HPDE6-E6E7 (cell line): ENCODE results near the gene CEP55.

ENCODE experiments used
- DNase-seq: peaks from one replicate; pipeline ENCODE4 v3.0.0; 2011; ENCODE audit warnings: missing footprints; ENCODE audit errors: extremely low spot score

Gene CEP55

GRCh38 chr10:93469454-93469853 lies 27.0 kb upstream of the CEP55 start:
- no peak for DNase-seq

- DNase-seq: peak; percentile 66
These were observed 25.2 kb upstream of the CEP55 start for GRCh38 chr10:93471110-93471651.

GRCh38 chr10:93473161-93473560 lies 23.3 kb upstream of the CEP55 start:
- no peak for DNase-seq

DNA sequence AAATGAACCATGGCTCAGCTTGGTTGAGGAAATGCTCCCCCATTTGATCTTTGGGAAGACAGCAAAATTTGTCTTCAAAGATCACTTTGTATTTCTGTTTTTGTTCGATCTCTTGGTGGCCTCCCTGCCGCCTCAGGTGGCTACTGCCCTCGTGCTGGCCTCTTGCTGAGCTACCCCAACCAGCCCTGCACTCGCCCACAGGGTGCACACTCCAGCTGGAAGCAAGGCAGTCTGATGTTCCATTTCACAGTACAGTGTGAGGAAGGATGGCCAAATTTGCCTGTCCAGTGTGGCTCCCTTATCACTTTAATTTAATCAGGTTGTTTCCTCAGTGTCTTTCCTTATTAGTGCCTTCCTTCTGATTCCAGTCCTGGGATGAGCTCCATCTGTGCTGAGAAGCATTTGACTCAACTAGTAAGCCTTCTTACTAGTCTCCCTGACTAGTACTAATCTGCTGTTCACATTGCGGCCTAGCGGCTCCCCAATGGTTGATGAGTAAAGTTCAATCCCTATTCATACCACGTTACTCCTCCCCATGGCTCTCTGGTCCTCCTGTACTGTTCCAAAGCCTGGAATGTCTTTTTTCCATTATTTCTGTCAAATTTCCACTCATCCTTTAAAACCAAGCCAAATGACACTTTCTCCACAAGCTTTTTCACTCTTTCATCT lies 22.5 kb upstream of the CEP55 start:
- no peak for DNase-seq

DNA sequence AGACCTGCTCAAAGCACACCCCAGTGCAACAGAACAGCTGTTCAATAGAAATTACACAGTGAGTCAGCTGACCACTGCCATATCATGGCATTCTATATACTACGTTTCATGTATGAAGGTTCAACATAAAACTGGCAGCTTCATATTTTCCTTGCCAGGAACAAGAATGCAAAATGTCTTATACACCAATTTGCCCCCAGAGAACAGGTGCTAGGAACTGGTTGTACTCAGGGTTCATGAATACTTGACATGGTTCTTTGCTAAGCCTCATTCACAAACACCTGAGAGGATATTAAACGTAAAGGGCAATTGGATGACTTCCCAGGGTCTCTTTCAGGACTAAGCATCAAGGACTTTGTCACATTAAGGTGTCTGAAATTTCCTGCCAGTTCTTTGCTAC lies 21.2 kb upstream of the CEP55 start:
- DNase-seq: no peak

GRCh38 chr10:93475871-93476270 lies 20.5 kb upstream of the CEP55 start:
- no peak for DNase-seq

GRCh38 chr10:93476756-93477155 lies 19.7 kb upstream of the CEP55 start:
- DNase-seq: no peak

- no peak for DNase-seq
These were observed 17.5 kb upstream of the CEP55 start for GRCh38 chr10:93478873-93479272.

DNA sequence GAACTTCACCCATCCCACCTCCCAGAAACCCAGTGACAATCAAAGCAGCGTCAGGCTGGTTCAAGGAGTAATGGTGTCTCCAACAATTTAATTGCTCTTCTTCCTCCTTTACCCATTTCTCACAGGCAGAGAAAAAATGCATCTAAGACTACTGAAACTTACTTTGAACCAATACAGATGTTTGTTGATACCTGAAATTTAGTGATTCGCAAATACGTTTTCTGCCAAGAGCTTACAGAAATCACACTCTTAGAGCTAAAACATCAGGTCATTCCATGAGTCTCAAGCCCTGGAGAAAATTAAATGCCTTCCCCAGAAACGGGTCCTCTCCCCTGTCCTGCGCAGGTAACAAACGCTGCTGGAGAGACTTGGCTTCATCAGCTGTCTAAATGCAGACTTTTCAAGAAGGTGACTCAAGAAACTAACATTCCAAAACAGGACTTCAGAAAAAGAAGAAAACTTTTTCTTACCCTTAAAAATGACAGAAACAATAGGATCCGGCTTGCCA lies 14.7 kb upstream of the CEP55 start:
- no peak for DNase-seq

GRCh38 chr10:93482145-93482834 lies 14.1 kb upstream of the CEP55 start, which contains the start of gene MYOF:
TSS of gene MYOF (minus strand) at chr10:93482334. CDS start at chr10:93482194, 140 bp downstream.
- DNase-seq: peak; percentile 79

DNA sequence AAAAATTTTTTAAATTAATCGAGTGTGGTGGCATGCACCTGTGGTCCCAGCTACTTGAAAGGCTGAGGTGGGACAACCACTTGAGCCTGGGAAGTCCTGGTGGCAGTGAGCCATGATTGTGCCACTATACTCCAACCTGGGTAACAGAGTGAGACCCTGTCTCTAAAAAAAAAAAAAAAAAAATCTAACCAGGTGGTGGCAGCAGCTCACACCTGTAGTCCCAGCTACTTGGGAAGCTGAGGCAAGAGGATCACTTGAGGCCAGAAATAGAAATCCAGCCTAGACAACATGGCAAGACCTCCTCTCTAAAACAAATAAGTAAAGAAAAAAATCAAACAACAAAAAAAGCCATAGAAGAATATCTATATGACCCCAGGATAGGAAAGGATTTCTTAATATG lies 10.7 kb upstream of the CEP55 start:
- DNase-seq: no peak

DNA sequence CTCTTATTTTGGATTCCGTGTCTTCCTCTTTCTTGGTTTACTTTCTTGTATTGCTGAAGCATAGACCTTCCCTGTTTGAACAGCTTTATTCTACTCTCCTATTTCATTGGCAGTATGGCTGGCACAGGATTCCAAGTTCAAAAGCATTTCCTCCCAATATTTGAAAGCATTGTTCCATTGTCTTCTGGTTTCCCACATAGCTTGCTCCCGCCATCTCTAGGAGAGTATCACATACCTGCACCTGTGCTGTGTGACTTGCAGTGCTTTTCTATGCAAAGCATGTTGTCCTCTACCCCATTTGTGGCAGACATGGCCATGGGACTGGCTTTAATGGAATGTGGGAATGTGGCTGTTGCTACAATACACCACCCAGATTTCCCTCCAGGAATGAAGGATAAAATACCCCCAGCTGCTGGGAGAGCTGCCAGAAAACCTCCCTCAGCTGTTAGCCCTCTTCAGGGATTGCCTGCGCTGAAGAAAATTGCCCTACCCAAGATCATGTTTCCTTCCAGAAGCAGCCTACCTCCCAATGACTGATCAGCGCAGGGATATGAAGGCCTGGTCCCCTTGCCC lies 7.4 kb upstream of the CEP55 start:
- no peak for DNase-seq

GRCh38 chr10:93491602-93492121 lies 4.8 kb upstream of the CEP55 start:
- DNase-seq: no peak

- no peak for DNase-seq
These were observed 3.2 kb upstream of the CEP55 start for GRCh38 chr10:93493162-93493561.

- DNase-seq: no peak
These were observed 1.9 kb upstream of the CEP55 start for GRCh38 chr10:93494494-93494893.

- no peak for DNase-seq
These were observed 624 bp upstream of the CEP55 start for GRCh38 chr10:93495654-93496321.

- DNase-seq: no peak
These were observed 1.8 kb downstream of the CEP55 start for GRCh38 chr10:93498166-93498565.

- DNase-seq: no peak
These were observed 5.2 kb downstream of the CEP55 start for GRCh38 chr10:93501650-93502049.

- DNase-seq: no peak
These were observed 6.7 kb downstream of the CEP55 start for GRCh38 chr10:93503075-93503474.

GRCh38 chr10:93505075-93505474 lies 8.7 kb downstream of the CEP55 start:
- no peak for DNase-seq

- DNase-seq: no peak
These were observed 13.4 kb downstream of the CEP55 start for GRCh38 chr10:93509816-93510215.

DNA sequence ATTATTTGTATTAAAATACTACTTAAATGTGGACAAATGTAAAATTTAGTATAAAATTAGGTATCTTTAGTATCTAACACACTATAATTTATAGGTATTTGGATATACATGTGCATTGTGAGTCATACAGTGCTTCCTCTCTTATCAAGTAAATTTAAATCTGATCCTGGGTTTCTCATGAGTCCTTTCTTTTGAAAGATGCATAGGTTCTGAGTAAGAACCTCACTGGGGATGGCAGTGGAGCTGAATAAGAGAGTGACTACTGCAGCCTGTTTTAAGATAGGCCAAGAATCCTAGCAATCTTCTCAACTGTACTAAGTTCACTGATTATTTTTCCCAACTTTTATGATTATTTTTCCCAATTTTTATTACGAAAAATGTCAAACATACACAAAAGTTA lies 16.2 kb downstream of the CEP55 start:
- DNase-seq: no peak
